ENCODE data around the gene LLCFC1.

Gene LLCFC1

DNA sequence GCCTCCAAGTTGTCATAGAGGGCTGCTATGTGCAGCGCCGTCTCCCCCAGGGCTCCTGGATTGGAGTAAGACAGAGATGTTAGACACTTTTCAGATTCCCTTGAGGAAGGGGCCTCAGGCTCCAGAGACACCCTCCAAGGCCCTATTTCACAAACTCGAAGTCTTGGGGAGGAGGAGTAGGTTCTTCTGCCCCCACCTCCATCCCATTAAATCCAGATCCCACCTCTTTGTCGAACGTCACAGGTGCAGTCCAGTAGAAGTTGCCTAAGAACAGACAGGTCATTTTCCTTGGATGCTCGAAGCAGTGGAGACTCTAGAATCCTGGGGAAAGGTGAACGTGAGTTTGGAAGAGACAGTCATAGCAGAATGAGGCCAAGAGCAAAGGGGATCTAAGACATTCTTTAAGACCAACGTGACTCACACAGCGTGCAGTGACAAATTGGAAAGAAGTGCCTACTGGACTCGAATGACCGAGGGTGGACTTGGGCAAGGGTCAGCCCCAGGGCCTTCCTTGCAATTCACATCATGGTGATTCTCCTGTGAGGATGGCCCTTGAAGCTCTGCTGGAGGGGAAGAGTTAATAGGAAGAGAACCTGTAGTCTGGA lies 9.1 kb upstream of the LLCFC1 start:
- TF ChIP-seq, protein P1, sequence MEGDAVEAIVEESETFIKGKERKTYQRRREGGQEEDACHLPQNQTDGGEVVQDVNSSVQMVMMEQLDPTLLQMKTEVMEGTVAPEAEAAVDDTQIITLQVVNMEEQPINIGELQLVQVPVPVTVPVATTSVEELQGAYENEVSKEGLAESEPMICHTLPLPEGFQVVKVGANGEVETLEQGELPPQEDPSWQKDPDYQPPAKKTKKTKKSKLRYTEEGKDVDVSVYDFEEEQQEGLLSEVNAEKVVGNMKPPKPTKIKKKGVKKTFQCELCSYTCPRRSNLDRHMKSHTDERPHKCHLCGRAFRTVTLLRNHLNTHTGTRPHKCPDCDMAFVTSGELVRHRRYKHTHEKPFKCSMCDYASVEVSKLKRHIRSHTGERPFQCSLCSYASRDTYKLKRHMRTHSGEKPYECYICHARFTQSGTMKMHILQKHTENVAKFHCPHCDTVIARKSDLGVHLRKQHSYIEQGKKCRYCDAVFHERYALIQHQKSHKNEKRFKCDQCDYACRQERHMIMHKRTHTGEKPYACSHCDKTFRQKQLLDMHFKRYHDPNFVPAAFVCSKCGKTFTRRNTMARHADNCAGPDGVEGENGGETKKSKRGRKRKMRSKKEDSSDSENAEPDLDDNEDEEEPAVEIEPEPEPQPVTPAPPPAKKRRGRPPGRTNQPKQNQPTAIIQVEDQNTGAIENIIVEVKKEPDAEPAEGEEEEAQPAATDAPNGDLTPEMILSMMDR (IDR thresholded peaks at IDR 0.05; ENCODE audit: borderline replicate concordance, insufficient read depth, low read depth, low read length) = no peak
- H3K4me3 ChIP-seq (ENCODE audit: low read depth, low read length) = no peak overlapping the region

DNA sequence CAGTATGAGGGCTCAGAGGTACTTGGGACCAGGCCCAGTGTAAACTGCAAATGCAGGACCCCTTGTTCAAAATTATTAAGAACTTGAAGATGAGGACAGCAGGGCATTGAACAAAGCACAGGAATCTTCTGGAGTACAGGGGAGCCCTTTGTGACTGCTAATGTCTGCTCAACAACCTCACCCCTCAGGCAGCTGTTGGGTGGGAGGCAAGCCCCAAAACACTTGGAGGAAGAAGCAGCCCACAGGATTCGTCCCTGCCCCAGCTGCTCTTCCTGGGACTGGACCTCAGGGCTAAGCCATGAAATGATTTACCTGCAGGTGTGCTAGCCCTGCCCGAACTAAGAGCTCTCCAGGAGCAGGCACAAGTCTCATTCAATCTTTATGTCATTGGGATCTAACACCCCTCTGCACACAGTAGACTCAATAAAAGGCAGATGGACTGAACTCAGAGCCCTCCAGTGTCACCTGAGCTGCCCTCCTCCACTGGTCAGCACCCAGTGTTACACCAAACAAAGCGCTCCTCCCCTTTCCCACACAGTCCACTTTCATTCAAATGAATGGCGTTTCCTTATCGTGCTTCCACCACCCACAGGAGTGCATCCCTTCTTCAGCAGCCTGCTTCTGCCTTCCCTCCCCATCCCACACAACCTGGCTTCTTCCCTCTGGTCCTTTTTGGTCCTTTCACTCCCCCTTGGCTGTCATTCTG lies 6.7 kb upstream of the LLCFC1 start:
- H3K4me3 ChIP-seq (ENCODE audit: low read depth, low read length) = no peak overlapping the region
- TF ChIP-seq, protein P1 (IDR thresholded peaks at IDR 0.05; ENCODE audit: borderline replicate concordance, insufficient read depth, low read depth, low read length) = no peak

DNA sequence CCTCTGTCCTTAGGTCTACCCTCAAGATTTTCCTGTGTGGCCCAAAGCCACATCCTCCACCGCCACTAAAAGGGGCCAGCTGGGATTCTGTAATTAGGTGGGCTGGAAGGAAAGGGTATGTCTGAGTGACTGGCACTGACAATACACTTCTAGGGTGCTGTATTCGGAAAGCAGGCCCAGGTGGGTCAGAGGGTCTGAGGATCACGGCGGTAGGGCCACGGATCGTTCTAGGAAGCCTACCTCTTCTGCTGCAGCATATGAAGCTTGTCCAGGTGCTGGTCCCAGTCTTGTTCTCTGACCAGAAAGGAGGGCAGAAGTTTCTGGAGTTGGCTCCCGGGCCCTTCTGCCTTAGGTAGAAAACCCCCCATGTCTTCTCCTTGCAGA lies 6.2 kb upstream of the LLCFC1 start:
- H3K4me3 ChIP-seq (ENCODE audit: low read depth, low read length) = no peak overlapping the region
- TF ChIP-seq, protein P1 (IDR thresholded peaks at IDR 0.05; ENCODE audit: borderline replicate concordance, insufficient read depth, low read depth, low read length) = no peak

DNA sequence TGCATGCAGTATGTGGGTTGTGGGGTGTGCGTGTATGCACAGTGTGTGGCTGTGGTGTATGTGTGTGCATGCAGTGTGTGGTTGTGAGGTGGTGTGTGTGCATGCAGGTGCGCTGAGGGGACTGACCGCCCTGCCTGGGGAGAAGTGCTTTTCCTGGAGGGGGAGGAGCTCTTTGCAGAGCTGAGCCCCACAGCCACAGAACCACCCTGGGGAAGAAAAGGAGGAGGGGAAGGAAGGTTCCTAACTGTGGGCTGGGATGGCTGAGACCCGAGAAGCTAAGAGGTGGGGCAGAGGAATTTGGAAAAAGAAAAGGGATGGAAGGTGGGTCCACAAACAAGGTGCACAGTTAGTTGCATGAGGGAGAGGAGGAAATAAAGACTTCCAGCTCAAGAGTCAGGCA lies 5.7 kb upstream of the LLCFC1 start, which contains the start of gene TRPV5:
TSS of gene TRPV5 (minus strand) at position 123 of the 400 bp plus-strand sequence. CDS start 287 bp downstream, outside the sequence.
- TF ChIP-seq, protein P1 (IDR thresholded peaks at IDR 0.05; ENCODE audit: borderline replicate concordance, insufficient read depth, low read depth, low read length) = no peak
- H3K4me3 ChIP-seq (ENCODE audit: low read depth, low read length) = no peak within 1 kb of the TSS

DNA sequence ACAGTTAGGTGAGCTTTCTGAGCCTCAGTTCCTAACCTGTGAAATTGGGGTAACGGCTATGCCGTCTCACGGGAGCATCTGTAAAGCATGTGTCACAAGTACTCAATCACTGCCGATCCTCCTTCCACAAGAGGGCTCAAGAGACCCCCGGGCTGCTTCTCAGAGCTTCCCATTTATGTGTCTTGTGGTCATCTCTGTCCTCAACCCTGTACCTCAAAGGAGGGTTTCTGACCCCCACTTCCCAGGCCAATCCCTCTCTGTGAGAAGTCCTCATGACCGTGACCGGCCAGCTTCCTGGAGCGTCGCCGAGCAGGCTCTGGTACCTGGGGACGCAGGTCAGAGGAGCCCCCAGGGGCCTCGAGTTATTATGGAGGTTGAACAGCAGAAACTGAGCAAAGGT lies 5.2 kb upstream of the LLCFC1 start:
- TF ChIP-seq, protein P1 (IDR thresholded peaks at IDR 0.05; ENCODE audit: borderline replicate concordance, insufficient read depth, low read depth, low read length) = no peak

DNA sequence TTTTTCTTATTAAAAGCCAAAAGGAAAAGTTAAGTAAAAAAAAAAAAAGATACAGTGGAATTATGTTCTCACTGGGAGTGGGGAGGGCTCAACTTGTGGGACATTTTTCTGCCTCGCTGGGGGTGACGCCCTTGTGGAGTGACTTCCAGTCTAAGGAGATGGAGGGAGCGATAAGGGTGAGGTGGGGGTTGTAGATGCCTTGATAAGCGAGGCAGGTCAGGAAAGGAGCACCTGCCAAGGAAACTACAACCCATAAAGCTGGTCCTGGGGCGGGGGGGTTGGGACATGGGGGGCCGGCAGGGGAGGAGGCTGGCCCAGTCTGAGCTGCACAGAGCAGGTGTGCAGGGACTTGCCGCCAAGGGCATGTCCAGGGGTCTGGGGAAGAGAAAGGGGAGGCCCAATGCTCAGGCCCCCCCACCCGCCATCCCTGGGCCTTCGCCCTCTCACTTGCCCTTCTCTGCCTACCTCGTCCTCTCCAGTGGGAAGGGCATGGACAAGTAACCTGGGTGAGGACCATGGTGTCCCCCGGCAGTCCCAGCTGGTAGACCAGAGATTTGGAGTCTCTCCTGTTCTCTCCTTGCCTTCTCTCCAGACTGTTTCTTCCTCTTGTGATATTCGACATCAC lies 3.2 kb upstream of the LLCFC1 start:
- TF ChIP-seq, protein P1 (IDR thresholded peaks at IDR 0.05; ENCODE audit: borderline replicate concordance, insufficient read depth, low read depth, low read length) = no peak

More for the DNA sequence above, 5.2 kb upstream of the LLCFC1 start:
- no peak overlapping the region for H3K4me3 ChIP-seq (ENCODE audit: low read depth, low read length)

More for the DNA sequence above, 3.2 kb upstream of the LLCFC1 start:
- H3K4me3 ChIP-seq (ENCODE audit: low read depth, low read length) = no peak overlapping the region
